GM21515 (cell line): ENCODE measurements around the gene OXT.
"Not testable (repeated sequence)": the region's sequence is repeated elsewhere in the genome, so short reads cannot be mapped to it uniquely, and the experiment has no call there.

Experiments used
- ATAC-seq: cut with Tn5 transposase; IDR thresholded peaks from one replicate; pipeline ENCODE4 v1.9.1; 2021; ENCODE audit not compliant: unreplicated experiment

OXT gene

GRCh38 chr20:3109350-3110302 lies 38.2 kb downstream of the OXT start:
- no peak for ATAC-seq

DNA sequence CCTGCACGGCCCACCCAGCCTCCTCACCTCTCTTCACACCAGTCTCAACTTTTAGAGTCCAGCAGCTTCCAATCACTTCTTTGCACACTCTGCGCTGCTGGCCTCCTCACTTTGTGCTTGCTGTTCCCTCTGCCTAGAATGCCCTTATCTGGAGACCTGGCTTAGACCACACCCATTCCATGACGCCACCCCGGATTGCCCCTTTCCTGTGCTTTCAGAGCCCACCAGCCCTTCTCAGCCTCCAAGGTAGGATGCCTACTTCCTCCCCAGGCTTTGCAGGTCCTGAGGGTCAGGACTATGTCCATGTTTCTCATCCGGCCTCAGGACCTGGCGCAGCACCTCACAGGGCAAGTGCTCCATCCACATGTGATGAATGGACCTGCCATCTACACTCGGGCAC lies 40.1 kb downstream of the OXT start:
- no peak for ATAC-seq

GRCh38 chr20:3111995-3112394 lies 40.6 kb downstream of the OXT start:
- no peak for ATAC-seq

DNA sequence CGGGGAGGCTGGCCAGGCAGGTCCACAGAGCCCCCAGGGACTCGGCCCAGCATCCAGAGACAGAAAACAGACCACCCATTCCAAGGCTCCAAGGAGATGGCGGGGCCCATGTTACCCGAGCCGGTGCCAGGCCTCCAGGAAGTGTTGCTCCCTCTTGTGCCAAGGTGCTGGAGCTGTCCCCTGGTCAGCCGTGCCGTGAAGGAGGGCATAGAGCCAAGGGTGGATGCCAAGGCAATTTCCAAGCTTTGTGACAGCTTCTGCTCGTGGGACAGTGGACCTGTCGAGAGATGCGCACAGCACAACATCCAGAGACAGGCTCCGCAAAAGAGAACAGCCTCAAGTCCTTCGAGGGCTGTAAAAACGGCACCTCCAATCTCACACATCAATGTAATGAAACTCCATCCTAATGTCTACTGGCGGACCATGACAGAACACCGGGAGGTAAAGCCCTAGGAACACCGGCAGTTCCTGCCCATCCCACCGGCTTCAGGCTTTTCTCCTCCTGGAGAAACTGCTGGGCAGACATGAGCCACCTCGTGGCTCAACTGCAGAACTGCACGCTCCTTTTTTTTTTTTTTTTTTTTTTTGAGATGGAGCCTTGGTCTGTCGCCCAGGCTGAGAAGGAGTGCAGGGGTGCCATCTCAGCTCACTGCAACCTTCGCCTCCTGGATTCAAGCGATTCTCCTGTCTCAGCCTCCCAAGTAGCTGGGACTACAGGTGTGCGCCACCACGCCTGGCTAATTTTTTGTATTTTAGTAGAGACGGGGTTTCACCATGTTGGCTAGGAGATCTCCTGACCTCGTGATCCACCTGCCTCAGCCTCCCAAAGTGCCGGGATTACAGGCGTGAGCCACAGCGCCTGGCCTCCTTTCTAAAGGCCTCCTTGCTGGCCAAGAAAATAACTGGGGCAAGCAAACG lies 44.0 kb downstream of the OXT start:
- ATAC-seq = no peak

DNA sequence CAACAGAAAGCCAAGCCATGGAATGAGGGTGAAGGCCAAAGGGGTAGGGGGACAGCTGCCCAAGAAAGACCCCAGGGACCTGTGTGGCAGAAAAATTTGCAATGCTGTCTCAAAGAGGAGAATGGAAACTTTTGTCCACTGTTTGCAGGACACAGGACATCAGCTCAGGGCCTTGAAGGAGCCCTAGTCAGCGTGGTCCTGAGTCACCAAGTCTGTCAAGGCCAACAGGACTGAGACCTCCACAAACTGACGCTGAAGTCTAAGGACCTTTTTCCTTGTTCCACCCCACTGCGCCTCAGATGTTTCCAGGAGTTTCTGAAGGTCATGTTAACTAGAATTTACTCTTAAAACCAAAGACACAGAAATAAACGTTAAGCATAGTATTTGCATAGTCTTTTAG lies 44.9 kb downstream of the OXT start:
- ATAC-seq = no peak

- ATAC-seq = not testable (repeated sequence)
Measured at GRCh38 chr20:3117839-3118379, 46.5 kb downstream of the OXT start.

GRCh38 chr20:3119044-3119443 lies 47.6 kb downstream of the OXT start:
- no peak for ATAC-seq

DNA sequence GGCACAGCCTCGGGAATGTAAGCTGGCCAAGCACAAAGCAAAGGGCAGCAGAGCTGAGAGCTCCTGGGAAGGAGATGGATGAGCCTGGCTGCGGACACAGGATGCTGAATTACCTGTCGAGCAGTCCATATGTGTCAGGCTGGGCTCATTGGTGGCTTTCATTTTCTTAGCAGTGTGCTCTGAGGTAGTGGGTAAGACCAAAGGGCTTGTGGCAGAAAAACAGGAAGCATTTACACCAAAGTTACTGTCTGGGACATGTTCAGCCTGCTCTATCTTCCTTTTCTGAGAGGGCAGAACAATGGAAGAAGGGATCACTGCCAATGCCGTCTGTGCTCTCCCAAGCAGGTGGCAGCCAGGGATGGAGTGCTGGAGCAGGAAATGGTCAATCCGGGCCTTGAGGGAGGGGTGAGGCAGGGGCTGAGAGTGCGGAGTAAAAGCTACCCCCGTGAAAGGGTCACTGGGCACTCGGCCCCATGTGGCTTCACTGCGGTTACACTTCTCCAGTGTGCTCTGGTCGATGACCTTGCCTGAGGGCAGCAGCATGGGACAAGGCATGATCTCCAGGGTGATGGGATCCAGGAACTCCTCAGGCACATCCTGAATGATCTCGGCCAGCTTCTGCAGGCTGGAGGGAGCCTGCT lies 50.0 kb downstream of the OXT start:
- ATAC-seq = no peak
